HepG2 (cell line): Measurements from ENCODE around the gene CRTAC1. TPM values are rescaled to one million over a fixed set of nuclear protein-coding genes. Genes with fewer than 3 reads are reported as not detected.
A peak's percentile ranks its signal among the peaks of the same experiment; 100 is the strongest.

Source experiments
- ATAC-seq: fragments of 200-7000 bp; cut with Tn5 transposase; 3 replicates; pipeline ENCODE4 v1.9.1; 2020; ENCODE audit warnings: mild to moderate bottlenecking, moderate library complexity
- BruUV-seq: library from RNA; stranded (reverse); fragments of 400-500 nt; replicated peaks from 2 replicates; lab custom pipeline; 2021; lab: Mats Ljungman, UMichigan
- CTCF ChIA-PET: fragments of 300-600 bp; formaldehyde crosslinking; extraction: SDS; loops from one replicate; lab custom pipeline; 2021; ENCODE audit warnings: low total read pairs, inconsistent platforms, low intra/inter-chr PET ratio; lab: Yijun Ruan, JAX
- POLR2A ChIA-PET: fragments of 350-600 bp; sonication (Branson Sonifier 250); formaldehyde crosslinking; loops from one replicate; lab custom pipeline; 2020; ENCODE audit warnings: antibody characterized with exemption, inconsistent platforms; lab: Yijun Ruan, JAX
- DNase-seq: peaks from one replicate; pipeline ENCODE4 v3.0.0-alpha.2; 2015; ENCODE audit warnings: low spot score
- FAIRE-seq: peaks from 3 replicates; lab custom pipeline; 2011; peaks lifted over from hg19 to GRCh38; lab: Jason Lieb, UNC
- H2AFZ ChIP-seq: one replicate; pipeline ENCODE4 v1.6.1; 2011; ENCODE audit warnings: low read length, inconsistent platforms
- H3K27ac ChIP-seq: fragments of 300-600 bp; 3 replicates; pipeline ENCODE4 v1.8.0; 2011; ENCODE audit warnings: mixed run types, mild to moderate bottlenecking, mixed read lengths, low read length, inconsistent platforms; ENCODE audit not compliant: insufficient read depth; ENCODE audit errors: extremely low read length
- H3K27me3 ChIP-seq, 2 experiments: fragments of 200-600 bp in 1 of 2; 2 replicates in 1 of 2; 3 replicates in 1 of 2; pipeline versions ENCODE4 v1.6.0 to v1.8.0; 2011; ENCODE audit warnings: low read length in 2 of 2, mild to moderate bottlenecking in 2 of 2, moderate library complexity in 2 of 2, inconsistent platforms in 1 of 2; ENCODE audit not compliant: insufficient read depth in 2 of 2, control insufficient read depth in 1 of 2
- H3K36me3 ChIP-seq, 2 experiments: fragments of 200-600 bp in 1 of 2; replicated peaks in 1 of 2; 2 replicates in 1 of 2; 3 replicates in 1 of 2; pipeline versions ENCODE4 v1.5.1 to v1.8.0; 2011; ENCODE audit warnings: low read length in 2 of 2, inconsistent platforms in 1 of 2; ENCODE audit not compliant: insufficient read depth in 2 of 2, control insufficient read depth in 1 of 2
- H3K4me1 ChIP-seq: 2 replicates; pipeline ENCODE4 v1.5.1; 2012; ENCODE audit warnings: low read length, inconsistent platforms; ENCODE audit not compliant: insufficient read depth
- H3K4me2 ChIP-seq: 2 replicates; pipeline ENCODE4 v1.6.0; 2011; ENCODE audit warnings: low read depth, low read length, inconsistent platforms
- H3K4me3 ChIP-seq, 3 experiments: fragments of 200-600 bp in 1 of 3; sonication (generic), shearing (Covaris generic) in 1 of 3; replicated peaks in 1 of 3; 2 replicates each; pipeline ENCODE4 v1.5.1; 2011 to 2016; ENCODE audit warnings: low read length in 3 of 3, inconsistent platforms in 2 of 3, low read depth in 2 of 3, mild to moderate bottlenecking in 2 of 3, control low read depth in 1 of 3, mixed read lengths in 1 of 3; ENCODE audit not compliant: insufficient read depth in 1 of 3
- H3K79me2 ChIP-seq: one replicate; pipeline ENCODE4 v1.6.1; 2011; ENCODE audit warnings: low read length, inconsistent platforms; ENCODE audit not compliant: insufficient read depth
- H3K9ac ChIP-seq: 2 replicates; pipeline ENCODE4 v1.6.0; 2011; ENCODE audit warnings: mild to moderate bottlenecking, low read depth, low read length, inconsistent platforms; ENCODE audit not compliant: insufficient read depth
- H3K9me3 ChIP-seq: 2 replicates; pipeline ENCODE4 v1.5.1; 2012; ENCODE audit warnings: mild to moderate bottlenecking, low read length
- H4K20me1 ChIP-seq: 2 replicates; pipeline ENCODE4 v1.6.0; 2011; ENCODE audit warnings: inconsistent platforms, mild to moderate bottlenecking, low read length, moderate library complexity; ENCODE audit not compliant: insufficient read depth
- EHMT2 ChIP-seq: fragments of 200-600 bp; sonication (generic); IDR thresholded peaks from 2 replicates; pipeline ENCODE4 v1.7.0; 2017; ENCODE audit warnings: antibody characterized with exemption, low read depth, low read length, borderline replicate concordance
- GZF1 ChIP-seq: sonication (generic); formaldehyde crosslinking; IDR thresholded peaks from 2 replicates; pipeline ENCODE4 v1.5.1; 2020; ENCODE audit warnings: mild to moderate bottlenecking, missing genetic modification reagents
- LCORL ChIP-seq, 2 experiments: fragments of 450-650 bp in 1 of 2; sonication (generic) in 1 of 2; formaldehyde crosslinking in 1 of 2; IDR thresholded peaks; 2 replicates each; pipeline versions ENCODE4 v1.5.0 to v1.6.1; 2017 to 2020; ENCODE audit warnings: antibody characterized with exemption in 1 of 2, missing genetic modification reagents in 1 of 2
- SETDB1 ChIP-seq: sonication (generic); formaldehyde crosslinking; IDR thresholded peaks from 2 replicates; pipeline ENCODE4 v1.5.1; 2020; ENCODE audit warnings: missing genetic modification reagents, mild to moderate bottlenecking, borderline replicate concordance
- SNAI1 ChIP-seq: sonication (generic); formaldehyde crosslinking; IDR thresholded peaks from 2 replicates; pipeline ENCODE4 v1.5.0; 2020; ENCODE audit warnings: mild to moderate bottlenecking, missing genetic modification reagents, borderline replicate concordance
- TBX3 ChIP-seq: fragments of 450-650 bp; IDR thresholded peaks from 2 replicates; pipeline ENCODE4 v1.6.1; 2017; ENCODE audit warnings: antibody characterized with exemption, mild to moderate bottlenecking, inconsistent platforms, borderline replicate concordance
- YY1 ChIP-seq: IDR thresholded peaks from 2 replicates; pipeline ENCODE4 v1.6.1; 2011; ENCODE audit warnings: low read length, low read depth, moderate library complexity, mild to moderate bottlenecking; ENCODE audit not compliant: insufficient read depth, insufficient replicate concordance
- WGBS: methylation state at CpG from one replicate; pipeline ENCODE4 v1.1.6; 2017; ENCODE audit warnings: low lambda C conversion rate; 5-methylcytosine and 5-hydroxymethylcytosine counted together
- in situ Hi-C: cut with HindIII; loops from 2 replicates; pipeline ENCODE4 v1.10.0; 2017; ENCODE audit warnings: low pct_unique_long_range_greater_than_20kb; ENCODE audit not compliant: extremely low pct_ligation_motif_present
- intact Hi-C: fragments of 100-400 bp; cut with micrococcal nuclease; formaldehyde crosslinking; loops from one replicate; pipeline ENCODE4 v1.10.0; 2022; ENCODE audit not compliant: unreplicated experiment
- polyA plus RNA-seq, 8 experiments: library from polyadenylated mRNA; depleted of rRNA in 3 of 8; stranded (reverse) in 7 of 8; unstranded in 1 of 8; fragments of >200 nt; fragmentation: Illumina TruSeq in 4 of 8; extraction: Trizol in 4 of 8; gene quantifications; 2 replicates each; pipeline versions ENCODE4 v1.2.1 to v1.2.3, GENCODE V29; 2011 to 2016; ENCODE audit warnings: low read depth in 4 of 8, missing spikeins in 1 of 8, mixed read lengths in 1 of 8; ENCODE audit not compliant: insufficient read depth in 1 of 8
- total RNA-seq, 5 experiments: library from RNA; depleted of rRNA; stranded (reverse); fragments of >200 nt; fragmentation: Illumina TruSeq; extraction: Trizol; gene quantifications; 2 replicates each; pipeline ENCODE4 v1.2.3, GENCODE V29; 2016; ENCODE audit warnings: low read depth in 1 of 5

Gene CRTAC1
- total and polyA plus RNA-seq, 2 of the 13 experiments (the other 11 are each of a cell fraction or from before 2014, with no cell fraction given) = not detected

GRCh38 chr10:97880109-97880508, 150.3 kb downstream of the CRTAC1 start:
- Histone ChIP-seq H3K27me3 (peaks cover 7 to 29% of the 10 kb centered on the region in 2 experiments; a peak in 3 of 5 replicates), H4K20me1 (no peaks in the 10 kb centered on the region), H3K4me3 (no peak overlapping the region), H2AFZ (no peak overlapping the region), H3K9me3 (no peaks in the 10 kb centered on the region), H3K36me3 (no peaks in the 10 kb centered on the region), H3K4me2 (no peak overlapping the region), H3K4me1 (no peaks in the 10 kb centered on the region), H3K79me2 (no peaks in the 10 kb centered on the region), H3K9ac (no peak overlapping the region), H3K27ac (no peak overlapping the region)
- FAIRE-seq (no peak), ATAC-seq (no peak), DNase-seq (no peak)
- POLR2A ChIA-PET = no interaction called here
- TF ChIP-seq LCORL (IDR thresholded peaks at IDR 0.05) = no peak
- TF ChIP-seq LCORL (CRISPR knock-in tag; IDR thresholded peaks at IDR 0.05) = no peak
- TF ChIP-seq GZF1 (CRISPR knock-in tag) = no peak
- TF ChIP-seq TBX3 = no peak
- no peak for TF ChIP-seq SETDB1 (CRISPR knock-in tag)
- whole genome bisulfite sequencing = no CpG with 5 or more reads among the region's 10 CpGs
- intact Hi-C loops (no loop called here), in situ Hi-C loops (no loop called here)
- CTCF ChIA-PET = no interaction called here
- BruUV-seq = no TSS peak

GRCh38 chr10:97879241-97879640, 151.2 kb downstream of the CRTAC1 start:
- Histone ChIP-seq H3K9me3 (no peaks in the 10 kb centered on the region), H3K4me2 (no peak overlapping the region), H3K36me3 (no peaks in the 10 kb centered on the region), H3K79me2 (no peaks in the 10 kb centered on the region), H3K27ac (no peak overlapping the region), H3K4me1 (no peaks in the 10 kb centered on the region), H4K20me1 (no peaks in the 10 kb centered on the region), H3K4me3 (no peak overlapping the region), H3K9ac (no peak overlapping the region), H3K27me3 (peaks cover 7 to 29% of the 10 kb centered on the region in 2 experiments; a peak in 3 of 5 replicates), H2AFZ (no peak overlapping the region)
- intact Hi-C loops = no loop called here
- ChIA-PET POLR2A (no interaction called here), CTCF (no interaction called here)
- in situ Hi-C loops = no loop called here
- no TSS peak for BruUV-seq
- ATAC-seq (no peak), DNase-seq (no peak), FAIRE-seq (no peak)
- 0 out of 2 replicates have a peak, but pooled peaks have one; percentile 57 for TF ChIP-seq EHMT2
- TF ChIP-seq YY1 = peak; percentile 86
- TF ChIP-seq SNAI1 (CRISPR knock-in tag) = no peak
- 37% methylated on average over 5 of the region's 5 CpGs for WGBS
